Measurements from ENCODE around the gene EPHA10.
"Not testable (repeated sequence)": the region's sequence is repeated elsewhere in the genome, so short reads cannot be mapped to it uniquely, and the experiment has no call there.

The EPHA10 gene

DNA sequence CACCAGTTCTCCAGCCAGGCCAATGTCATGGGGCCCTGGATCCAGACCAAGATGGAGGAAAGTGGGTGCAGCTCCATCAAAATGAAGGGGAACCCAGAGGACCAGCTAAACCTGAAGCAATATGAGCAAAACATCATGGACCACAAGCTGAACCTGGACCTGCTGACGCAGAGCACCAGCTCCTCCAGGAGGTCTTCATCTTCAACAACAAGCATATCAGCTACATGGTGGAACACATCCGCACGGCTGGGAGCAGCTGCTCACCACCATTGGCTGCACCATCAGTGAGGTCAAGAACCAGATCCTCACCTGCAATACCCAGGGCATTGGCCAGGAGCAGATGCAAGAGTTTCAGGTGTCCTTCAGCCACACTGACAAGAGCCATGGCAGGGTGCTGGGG is 13.7 kb upstream of the EPHA10 start:
- no peaks in the 10 kb centered on the region for H3K79me2 ChIP-seq (ENCODE audit: insufficient read depth, low read length)
- no peaks in the 10 kb centered on the region for H3F3A ChIP-seq (ENCODE audit: insufficient read depth, low read length)
- no peaks in the 10 kb centered on the region for H3K27me3 ChIP-seq (ENCODE audit: insufficient read depth, low read length)

DNA sequence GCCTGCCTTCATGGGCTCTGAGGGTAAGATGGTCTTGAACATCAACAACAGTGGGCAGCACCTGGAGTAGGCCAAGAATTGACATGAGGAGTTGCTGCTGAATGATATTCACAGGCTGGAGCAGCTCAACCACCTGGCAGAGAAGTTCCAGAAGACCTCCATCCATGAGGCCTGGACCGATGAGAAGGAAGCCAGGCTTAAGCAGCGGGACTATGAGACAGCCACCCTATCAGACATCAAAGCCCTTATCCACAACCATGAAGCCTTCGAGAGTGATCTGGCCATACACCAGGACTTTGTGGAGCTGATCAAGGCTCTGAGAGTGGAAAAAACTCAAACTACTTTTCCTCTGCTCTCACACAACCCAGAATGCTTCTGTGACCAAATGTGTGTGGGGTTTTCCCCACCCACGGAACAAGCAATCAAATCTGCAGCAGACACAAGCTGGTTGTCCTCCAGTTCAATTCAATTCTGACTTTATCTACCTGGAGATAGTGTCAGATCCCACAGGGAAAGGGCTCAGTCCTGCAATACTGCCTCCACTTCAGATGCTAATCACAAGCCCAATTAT is 12.1 kb upstream of the EPHA10 start:
- no peaks in the 10 kb centered on the region for H3K9me2 ChIP-seq (ENCODE audit: low read depth, low read length)
- H3K9me3 ChIP-seq (ENCODE audit: low read length), result no peaks in the 10 kb centered on the region
- no peak overlapping the region for H2AFZ ChIP-seq (ENCODE audit: low read length)
- no peak overlapping the region for H3K27ac ChIP-seq (ENCODE audit: low read depth, low read length, poor library complexity, severe bottlenecking)
- H3K4me3 ChIP-seq (ENCODE audit: low read depth, low read length, poor library complexity, severe bottlenecking), result no peak overlapping the region
- H4K20me1 ChIP-seq (ENCODE audit: insufficient read depth, low read length), result no peaks in the 10 kb centered on the region
- no peak overlapping the region for H3K4me2 ChIP-seq (ENCODE audit: low read length)
- H3K4me1 ChIP-seq (ENCODE audit: insufficient read depth, low read length, severe bottlenecking), result no peaks in the 10 kb centered on the region
- no peaks in the 10 kb centered on the region for H3K27me3 ChIP-seq (ENCODE audit: insufficient read depth, low read length)
- TF ChIP-seq CTCF (IDR thresholded peaks at IDR 0.05; ENCODE audit: low read length), result no peak
- no peak for TF ChIP-seq EZH2 (IDR thresholded peaks at IDR 0.05; ENCODE audit: borderline replicate concordance, low read length)
- no peaks in the 10 kb centered on the region for H3F3A ChIP-seq (ENCODE audit: insufficient read depth, low read length)
- H3K36me3 ChIP-seq (ENCODE audit: insufficient read depth, low read length), result no peaks in the 10 kb centered on the region
- H3K9ac ChIP-seq (ENCODE audit: low read length), result no peak overlapping the region
- no peaks in the 10 kb centered on the region for H3K79me2 ChIP-seq (ENCODE audit: insufficient read depth, low read length)

More for the DNA sequence above, 13.7 kb upstream of the EPHA10 start:
- Histone ChIP-seq H3K9ac (ENCODE audit: low read length) (no peak overlapping the region), H3K4me3 (ENCODE audit: low read depth, low read length, poor library complexity, severe bottlenecking) (no peak overlapping the region), H3K4me1 (ENCODE audit: insufficient read depth, low read length, severe bottlenecking) (no peaks in the 10 kb centered on the region), H3K27ac (ENCODE audit: low read depth, low read length, poor library complexity, severe bottlenecking) (no peak overlapping the region), H3K9me2 (ENCODE audit: low read depth, low read length) (no peaks in the 10 kb centered on the region), H4K20me1 (ENCODE audit: insufficient read depth, low read length) (no peaks in the 10 kb centered on the region), H3K4me2 (ENCODE audit: low read length) (no peak overlapping the region), H3K9me3 (ENCODE audit: low read length) (no peaks in the 10 kb centered on the region), H3K36me3 (ENCODE audit: insufficient read depth, low read length) (no peaks in the 10 kb centered on the region), H2AFZ (ENCODE audit: low read length) (no peak overlapping the region)
- TF ChIP-seq CTCF (IDR thresholded peaks at IDR 0.05; ENCODE audit: low read length) (no peak), EZH2 (IDR thresholded peaks at IDR 0.05; ENCODE audit: borderline replicate concordance, low read length) (no peak)

DNA sequence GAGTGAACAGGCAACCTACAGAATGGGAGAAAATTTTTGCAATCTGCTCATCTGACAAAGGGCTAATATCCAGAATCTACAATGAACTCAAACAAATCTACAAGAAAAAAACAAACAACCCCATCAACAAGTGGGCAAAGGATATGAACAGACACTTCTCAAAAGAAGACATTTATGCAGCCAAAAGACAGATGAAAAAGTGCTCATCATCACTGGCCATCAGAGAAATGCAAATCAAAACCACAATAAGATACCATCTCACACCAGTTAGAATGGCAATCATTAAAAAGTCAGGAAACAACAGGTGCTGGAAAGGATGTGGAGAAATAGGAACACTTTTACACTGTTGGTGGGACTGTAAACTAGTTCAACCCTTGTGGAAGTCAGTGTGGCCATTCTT is 6.5 kb upstream of the EPHA10 start:
- H3K9ac ChIP-seq (ENCODE audit: low read length); H3K4me1 ChIP-seq (ENCODE audit: insufficient read depth, low read length, severe bottlenecking); H3K36me3 ChIP-seq (ENCODE audit: insufficient read depth, low read length); H3K9me2 ChIP-seq (ENCODE audit: low read depth, low read length); H3K27ac ChIP-seq (ENCODE audit: low read depth, low read length, poor library complexity, severe bottlenecking); H3K4me3 ChIP-seq (ENCODE audit: low read depth, low read length, poor library complexity, severe bottlenecking); H3K79me2 ChIP-seq (ENCODE audit: insufficient read depth, low read length); H3K9me3 ChIP-seq (ENCODE audit: low read length); H2AFZ ChIP-seq (ENCODE audit: low read length); H3F3A ChIP-seq (ENCODE audit: insufficient read depth, low read length); H3K4me2 ChIP-seq (ENCODE audit: low read length); H3K27me3 ChIP-seq (ENCODE audit: insufficient read depth, low read length); H4K20me1 ChIP-seq (ENCODE audit: insufficient read depth, low read length): not testable (repeated sequence)

DNA sequence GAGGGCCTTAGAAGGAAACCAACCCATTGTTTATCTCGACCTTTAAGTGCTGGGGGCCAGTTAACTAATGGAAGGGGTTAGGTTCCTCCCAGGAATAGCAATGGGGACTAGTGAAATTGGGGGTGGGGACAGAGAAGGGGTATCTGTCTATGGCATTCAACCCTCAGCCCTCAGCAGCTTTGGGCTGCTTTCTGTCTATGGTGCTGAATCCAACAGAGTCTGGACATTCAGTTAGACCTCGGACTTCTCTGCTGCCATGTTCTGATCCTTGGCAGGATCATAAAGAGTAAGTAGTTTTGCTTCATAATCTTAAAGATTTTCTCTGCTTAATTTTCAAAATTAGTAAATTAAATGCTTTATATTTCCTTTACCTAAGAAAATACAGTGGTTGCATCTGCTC is 2.6 kb upstream of the EPHA10 start:
- Histone ChIP-seq H3K27me3 (ENCODE audit: insufficient read depth, low read length) (no peaks in the 10 kb centered on the region), H3K27ac (ENCODE audit: low read depth, low read length, poor library complexity, severe bottlenecking) (no peak overlapping the region), H2AFZ (ENCODE audit: low read length) (no peak overlapping the region), H3K4me1 (ENCODE audit: insufficient read depth, low read length, severe bottlenecking) (no peaks in the 10 kb centered on the region), H3K9ac (ENCODE audit: low read length) (no peak overlapping the region), H4K20me1 (ENCODE audit: insufficient read depth, low read length) (no peaks in the 10 kb centered on the region), H3K4me2 (ENCODE audit: low read length) (no peak overlapping the region), H3K79me2 (ENCODE audit: insufficient read depth, low read length) (no peaks in the 10 kb centered on the region), H3F3A (ENCODE audit: insufficient read depth, low read length) (no peaks in the 10 kb centered on the region), H3K9me2 (ENCODE audit: low read depth, low read length) (no peaks in the 10 kb centered on the region), H3K36me3 (ENCODE audit: insufficient read depth, low read length) (no peaks in the 10 kb centered on the region), H3K9me3 (ENCODE audit: low read length) (no peaks in the 10 kb centered on the region), H3K4me3 (ENCODE audit: low read depth, low read length, poor library complexity, severe bottlenecking) (no peak overlapping the region)
- TF ChIP-seq EZH2 (IDR thresholded peaks at IDR 0.05; ENCODE audit: borderline replicate concordance, low read length) (no peak), CTCF (IDR thresholded peaks at IDR 0.05; ENCODE audit: low read length) (no peak)
